Measurements from ENCODE around the gene PEX6. TPM values are rescaled to one million over a fixed set of nuclear protein-coding genes. Genes with fewer than 3 reads are reported as not detected.

PEX6 gene
- polyA plus RNA-seq, 4 donors = 17.8 to 51.4 (median 35.9) TPM

DNA sequence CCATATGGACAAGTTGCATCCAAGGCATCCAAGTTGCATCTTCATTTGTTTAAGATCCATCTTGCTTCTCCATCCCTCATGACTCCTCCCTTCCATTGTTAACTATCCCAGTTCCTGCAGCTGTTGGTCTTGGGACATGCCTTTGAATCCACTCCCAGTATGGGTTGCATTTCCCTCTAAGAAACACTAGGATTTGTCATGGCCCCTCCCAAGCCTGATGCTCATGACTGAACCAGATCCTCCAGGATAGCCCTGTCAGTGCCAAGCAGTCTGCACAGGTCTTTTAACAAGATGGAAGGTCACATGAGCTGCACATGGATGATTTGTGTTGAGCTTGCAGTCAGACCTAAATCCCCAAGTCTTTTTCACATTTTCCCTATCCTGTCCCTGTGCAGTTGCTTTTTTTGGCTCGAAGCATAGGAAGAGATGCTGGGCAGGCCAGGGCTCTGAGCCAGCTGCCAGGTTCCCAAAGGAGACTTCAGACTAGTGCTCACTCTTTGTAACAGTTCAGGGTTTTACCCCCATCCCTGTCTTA is 9.6 kb upstream of the PEX6 start:
- no peak for FAIRE-seq

DNA sequence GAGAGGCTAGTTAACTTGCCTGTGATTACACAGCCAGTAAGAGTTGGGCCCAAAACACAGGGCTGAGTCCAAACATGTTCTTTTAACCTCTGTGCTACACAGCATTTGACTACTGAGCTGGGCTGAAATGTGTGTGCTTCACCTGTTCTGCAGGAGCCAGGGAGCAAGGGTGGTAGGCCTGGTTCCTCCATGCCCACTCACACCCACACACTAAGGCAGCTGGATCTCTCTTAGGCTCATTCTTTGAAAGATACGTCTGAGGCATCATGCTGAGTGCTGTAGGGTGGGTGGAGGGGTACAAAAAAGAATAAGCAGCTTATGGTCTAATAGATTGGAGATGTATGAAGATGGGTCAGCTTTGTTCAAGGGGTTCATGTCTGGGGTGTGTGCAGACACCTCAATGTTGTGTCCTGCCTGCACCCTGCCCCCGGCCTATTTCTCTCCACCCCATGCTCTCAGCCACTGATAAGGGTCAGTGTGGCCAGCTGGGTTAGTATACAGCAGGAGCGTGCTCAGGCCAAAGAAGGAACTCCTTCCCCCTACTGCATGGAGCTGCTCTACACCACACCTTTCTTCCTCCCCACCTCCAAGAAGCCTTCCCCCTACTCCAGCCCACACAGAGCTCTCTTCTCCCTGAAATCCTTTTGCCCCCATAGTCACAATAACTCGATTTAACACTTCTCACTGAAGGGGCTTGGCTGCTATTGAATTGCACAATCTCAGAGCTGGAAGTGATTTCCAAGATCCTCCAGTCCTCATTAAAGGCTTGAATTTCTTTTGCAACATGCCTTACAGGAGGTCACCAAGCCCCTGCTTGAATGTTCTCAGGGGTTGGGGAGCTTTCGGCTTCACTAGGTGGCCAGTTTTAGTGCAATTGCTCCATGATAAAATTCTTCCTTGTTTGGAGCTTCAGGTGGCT is 8.8 kb upstream of the PEX6 start:
- Histone ChIP-seq H3K4me1 (ENCODE audit: control insufficient read depth in 3 of 3, insufficient read depth in 2 of 3, low read depth in 1 of 3, low read length in 2 of 3) (peaks cover 0 to 57% (median 4%) of the 10 kb centered on the region in 3 donors), H3K27ac (ENCODE audit: low read depth in 1 of 3, low read length in 2 of 3) (peak overlapping the region in 1 of 3 donors; percentile 50), H3K27me3 (ENCODE audit: control insufficient read depth in 3 of 3, insufficient read depth in 3 of 3, low read length in 3 of 3) (no peaks in the 10 kb centered on the region), H3K9me3 (ENCODE audit: control insufficient read depth in 2 of 2, insufficient read depth in 1 of 2, low read depth in 1 of 2, low read length in 1 of 2) (no peaks in the 10 kb centered on the region), H3K36me3 (ENCODE audit: control insufficient read depth in 3 of 3, insufficient read depth in 2 of 3, low read depth in 1 of 3, low read length in 3 of 3) (peaks cover 0 to 34% (median 3%) of the 10 kb centered on the region in 3 donors), H3K4me3 (ENCODE audit: low read depth in 1 of 3, low read length in 3 of 3) (no peak overlapping the region)
- WGBS, 3 donors = 75 to 82% (median 81%) methylated on average over 5 of the region's 5 CpGs
- no peak for DNase-seq
- FAIRE-seq = no peak

More for the DNA sequence above, 9.6 kb upstream of the PEX6 start:
- no peak overlapping the region for H3K4me3 ChIP-seq (ENCODE audit: low read depth in 1 of 3, low read length in 3 of 3)
- no peaks in the 10 kb centered on the region for H3K9me3 ChIP-seq (ENCODE audit: control insufficient read depth in 2 of 2, insufficient read depth in 1 of 2, low read depth in 1 of 2, low read length in 1 of 2)
- peaks cover 0 to 38% (median 3%) of the 10 kb centered on the region in 3 donors for H3K36me3 ChIP-seq (ENCODE audit: control insufficient read depth in 3 of 3, insufficient read depth in 2 of 3, low read depth in 1 of 3, low read length in 3 of 3)
- WGBS, 3 donors = 59 to 86% (median 70%) methylated on average over 1 of the region's 1 CpG
- H3K27me3 ChIP-seq (ENCODE audit: control insufficient read depth in 3 of 3, insufficient read depth in 3 of 3, low read length in 3 of 3) = no peaks in the 10 kb centered on the region
- H3K4me1 ChIP-seq (ENCODE audit: control insufficient read depth in 3 of 3, insufficient read depth in 2 of 3, low read depth in 1 of 3, low read length in 2 of 3) = peaks cover 0 to 57% (median 4%) of the 10 kb centered on the region in 3 donors
- peak overlapping the region in 1 of 3 donors; percentile 80 for H3K27ac ChIP-seq (ENCODE audit: low read depth in 1 of 3, low read length in 2 of 3)
- DNase-seq = no peak

- DNase-seq = peak in 1 of 2 donors; percentile 33
- 5 to 11% (median 5%) methylated on average over 12 to 13 of the region's 13 CpGs for WGBS, 3 donors
Observed at GRCh38 chr6:42984924-42985475, 6.0 kb upstream of the PEX6 start.

GRCh38 chr6:42984001-42984923 is 5.3 kb upstream of the PEX6 start, which contains the start of gene PPP2R5D:
Gene PPP2R5D, plus strand, starts transcription at chr6:42984570. Its CDS starts 108 bp downstream, at chr6:42984678.
- Histone ChIP-seq H3K4me3 (ENCODE audit: low read depth in 1 of 3, low read length in 3 of 3) (peak within 1 kb of the TSS; percentile 59 to 74 (median 73)), H3K4me1 (ENCODE audit: control insufficient read depth in 3 of 3, insufficient read depth in 2 of 3, low read depth in 1 of 3, low read length in 2 of 3) (peaks cover 4 to 46% (median 7%) of the 10 kb centered on the region in 3 donors), H3K36me3 (ENCODE audit: control insufficient read depth in 3 of 3, insufficient read depth in 2 of 3, low read depth in 1 of 3, low read length in 3 of 3) (peaks cover 0 to 18% (median 2%) of the 10 kb centered on the region in 3 donors), H3K9me3 (ENCODE audit: control insufficient read depth in 2 of 2, insufficient read depth in 1 of 2, low read depth in 1 of 2, low read length in 1 of 2) (no peaks in the 10 kb centered on the region), H3K27me3 (ENCODE audit: control insufficient read depth in 3 of 3, insufficient read depth in 3 of 3, low read length in 3 of 3) (no peaks in the 10 kb centered on the region), H3K27ac (ENCODE audit: low read depth in 1 of 3, low read length in 2 of 3) (peak within 1 kb of the TSS; percentile 80 to 90 (median 88))
- 1% methylated on average over 44 to 59 of the region's 59 CpGs for WGBS, 3 donors
- FAIRE-seq = no peak
- DNase-seq = peak; percentile 98 to 100

More at GRCh38 chr6:42984924-42985475, 6.0 kb upstream of the PEX6 start:
- Histone ChIP-seq H3K4me1 (ENCODE audit: control insufficient read depth in 3 of 3, insufficient read depth in 2 of 3, low read depth in 1 of 3, low read length in 2 of 3) (peaks cover 0 to 47% (median 4%) of the 10 kb centered on the region in 3 donors), H3K27ac (ENCODE audit: low read depth in 1 of 3, low read length in 2 of 3) (peak overlapping the region in 2 of 3 donors; percentile 75 to 77), H3K27me3 (ENCODE audit: control insufficient read depth in 3 of 3, insufficient read depth in 3 of 3, low read length in 3 of 3) (no peaks in the 10 kb centered on the region), H3K36me3 (ENCODE audit: control insufficient read depth in 3 of 3, insufficient read depth in 2 of 3, low read depth in 1 of 3, low read length in 3 of 3) (peaks cover 0 to 22% (median 3%) of the 10 kb centered on the region in 3 donors), H3K9me3 (ENCODE audit: control insufficient read depth in 2 of 2, insufficient read depth in 1 of 2, low read depth in 1 of 2, low read length in 1 of 2) (no peaks in the 10 kb centered on the region), H3K4me3 (ENCODE audit: low read depth in 1 of 3, low read length in 3 of 3) (peak overlapping the region; percentile 59 to 74 (median 73))
- FAIRE-seq = no peak

GRCh38 chr6:42981836-42982235 is 2.9 kb upstream of the PEX6 start:
- FAIRE-seq (no peak), DNase-seq (no peak)
- Histone ChIP-seq H3K9me3 (ENCODE audit: control insufficient read depth in 2 of 2, insufficient read depth in 1 of 2, low read depth in 1 of 2, low read length in 1 of 2) (no peaks in the 10 kb centered on the region), H3K36me3 (ENCODE audit: control insufficient read depth in 3 of 3, insufficient read depth in 2 of 3, low read depth in 1 of 3, low read length in 3 of 3) (peaks cover 0 to 10% (median 0%) of the 10 kb centered on the region in 3 donors), H3K4me3 (ENCODE audit: low read depth in 1 of 3, low read length in 3 of 3) (no peak overlapping the region), H3K27me3 (ENCODE audit: control insufficient read depth in 3 of 3, insufficient read depth in 3 of 3, low read length in 3 of 3) (no peaks in the 10 kb centered on the region), H3K4me1 (ENCODE audit: control insufficient read depth in 3 of 3, insufficient read depth in 2 of 3, low read depth in 1 of 3, low read length in 2 of 3) (peaks cover 7 to 29% (median 9%) of the 10 kb centered on the region in 3 donors), H3K27ac (ENCODE audit: low read depth in 1 of 3, low read length in 2 of 3) (no peak overlapping the region)
- 89 to 95% (median 92%) methylated on average over 5 of the region's 5 CpGs for WGBS, 3 donors

DNA sequence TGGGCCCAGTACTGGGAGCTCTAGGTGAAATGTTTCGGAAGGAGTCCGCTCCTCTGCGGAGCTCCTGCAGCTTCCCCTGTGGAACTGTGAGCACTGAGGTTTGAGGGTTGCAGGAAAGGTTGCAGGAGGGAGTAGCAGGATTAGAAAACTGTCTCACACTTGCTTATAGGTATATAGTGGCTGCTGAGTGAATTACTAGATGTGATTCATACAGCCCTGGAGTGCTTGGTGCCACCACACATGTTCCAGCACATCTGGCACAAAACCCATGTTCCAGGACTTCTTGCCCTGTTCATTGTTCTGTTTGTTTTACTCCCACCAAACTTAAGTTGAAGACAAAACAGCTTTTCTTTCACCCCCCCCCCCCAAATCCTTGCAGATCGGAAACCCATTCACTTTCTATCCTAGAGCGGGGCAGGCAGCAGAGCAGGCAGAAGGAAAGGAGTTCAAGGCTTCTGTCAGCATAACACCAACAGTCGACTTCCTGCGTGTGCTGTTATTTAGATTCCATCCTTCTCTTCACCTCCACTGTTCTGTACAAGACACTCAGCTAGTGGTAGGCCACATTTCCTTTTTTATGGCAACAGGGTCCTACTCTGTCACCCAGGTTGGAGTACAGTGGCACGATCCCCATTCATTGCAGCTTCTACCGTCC is 669 bp upstream of the PEX6 start:
- Histone ChIP-seq H3K27me3 (ENCODE audit: control insufficient read depth in 3 of 3, insufficient read depth in 3 of 3, low read length in 3 of 3) (no peaks in the 10 kb centered on the region), H3K9me3 (ENCODE audit: control insufficient read depth in 2 of 2, insufficient read depth in 1 of 2, low read depth in 1 of 2, low read length in 1 of 2) (no peaks in the 10 kb centered on the region), H3K27ac (ENCODE audit: low read depth in 1 of 3, low read length in 2 of 3) (peak overlapping the region; percentile 83 to 98 (median 97)), H3K4me3 (ENCODE audit: low read depth in 1 of 3, low read length in 3 of 3) (peak overlapping the region; percentile 62 to 94 (median 90)), H3K36me3 (ENCODE audit: control insufficient read depth in 3 of 3, insufficient read depth in 2 of 3, low read depth in 1 of 3, low read length in 3 of 3) (peaks cover 0 to 8% (median 0%) of the 10 kb centered on the region in 3 donors), H3K4me1 (ENCODE audit: control insufficient read depth in 3 of 3, insufficient read depth in 2 of 3, low read depth in 1 of 3, low read length in 2 of 3) (peaks cover 3 to 14% (median 12%) of the 10 kb centered on the region in 3 donors)
- no peak for DNase-seq
- WGBS, 3 donors = 47 to 52% (median 51%) methylated on average over 9 of the region's 9 CpGs
- no peak for FAIRE-seq

DNA sequence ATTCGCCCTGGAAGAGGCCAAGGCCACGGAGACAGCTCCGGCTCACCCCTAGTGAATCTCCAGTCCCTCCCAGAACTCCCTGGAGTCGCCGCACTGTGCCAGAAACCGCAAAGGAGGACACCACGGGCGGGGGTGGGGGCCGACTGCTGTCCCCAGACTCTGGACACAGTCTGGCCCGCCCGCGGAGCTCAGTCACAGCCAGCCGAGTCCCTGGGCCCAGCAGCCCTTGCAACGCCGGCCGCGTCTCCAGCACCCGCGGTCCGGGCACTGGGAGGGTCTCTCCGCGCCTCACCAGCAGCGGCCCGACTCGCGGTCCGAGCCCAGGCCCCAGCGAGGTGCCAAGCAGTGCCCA is 518 bp downstream of the PEX6 start:
- WGBS, 3 donors = 0 to 1% (median 0%) methylated on average over 21 to 28 of the region's 28 CpGs
- Histone ChIP-seq H3K4me3 (ENCODE audit: low read depth in 1 of 3, low read length in 3 of 3) (peak overlapping the region; percentile 62 to 94 (median 90)), H3K36me3 (ENCODE audit: control insufficient read depth in 3 of 3, insufficient read depth in 2 of 3, low read depth in 1 of 3, low read length in 3 of 3) (peaks cover 0 to 15% (median 4%) of the 10 kb centered on the region in 3 donors), H3K4me1 (ENCODE audit: control insufficient read depth in 3 of 3, insufficient read depth in 2 of 3, low read depth in 1 of 3, low read length in 2 of 3) (peaks cover 3 to 12% (median 9%) of the 10 kb centered on the region in 3 donors), H3K27me3 (ENCODE audit: control insufficient read depth in 3 of 3, insufficient read depth in 3 of 3, low read length in 3 of 3) (no peaks in the 10 kb centered on the region), H3K9me3 (ENCODE audit: control insufficient read depth in 2 of 2, insufficient read depth in 1 of 2, low read depth in 1 of 2, low read length in 1 of 2) (no peaks in the 10 kb centered on the region), H3K27ac (ENCODE audit: low read depth in 1 of 3, low read length in 2 of 3) (peak overlapping the region; percentile 83 to 98 (median 97))
- peak; percentile 47 to 74 for DNase-seq
- no peak for FAIRE-seq

Measured in small intestine (tissue), 7 donors.